ENCODE data around the gene ATOH8.

GRCh38 chr2:85734942-85735608, 18.7 kb upstream of the ATOH8 start:
- TF ChIP-seq POLR2A (IDR thresholded peaks at IDR 0.05): no peak
- no peak for TF ChIP-seq CTCF (IDR thresholded peaks at IDR 0.05)

Measured in esophagus squamous epithelium (tissue), 4 donors.